IPS-20b (cell line): ENCODE results near the gene BMPR1A.

Experiments used
- H3K27ac ChIP-seq: one replicate; pipeline ENCODE4 v1.5.1; 2013; ENCODE audit warnings: low read length
- H3K27me3 ChIP-seq: 2 replicates; pipeline ENCODE4 v1.6.1; 2013; ENCODE audit warnings: mild to moderate bottlenecking, low read length, inconsistent platforms; ENCODE audit not compliant: insufficient read depth
- H3K36me3 ChIP-seq: 2 replicates; pipeline ENCODE4 v1.6.1; 2013; ENCODE audit warnings: low read depth, mild to moderate bottlenecking, inconsistent platforms, low read length, moderate library complexity; ENCODE audit not compliant: insufficient read depth
- H3K4me1 ChIP-seq: 2 replicates; pipeline ENCODE4 v1.6.1; 2013; ENCODE audit warnings: mild to moderate bottlenecking, control low read depth, inconsistent platforms, low read length, moderate library complexity; ENCODE audit not compliant: insufficient read depth
- H3K4me3 ChIP-seq: 2 replicates; pipeline ENCODE4 v1.5.1; 2013; ENCODE audit warnings: mild to moderate bottlenecking, low read length, inconsistent platforms
- H3K9ac ChIP-seq: 2 replicates; pipeline ENCODE4 v1.6.1; 2013; ENCODE audit warnings: low read depth, mild to moderate bottlenecking, inconsistent platforms, low read length, moderate library complexity
- H3K9me3 ChIP-seq: 2 replicates; pipeline ENCODE4 v1.6.1; 2013; ENCODE audit warnings: mild to moderate bottlenecking, low read depth, low read length, inconsistent platforms; ENCODE audit not compliant: insufficient read depth

Gene BMPR1A

GRCh38 chr10:86829472-86829871 is 73.1 kb downstream of the BMPR1A start:
- Histone ChIP-seq H3K27ac (no peak overlapping the region), H3K9me3 (no peaks in the 10 kb centered on the region), H3K36me3 (no peaks in the 10 kb centered on the region), H3K4me1 (peaks cover 34% of the 10 kb centered on the region), H3K27me3 (no peaks in the 10 kb centered on the region), H3K4me3 (no peak overlapping the region), H3K9ac (no peak overlapping the region)

DNA sequence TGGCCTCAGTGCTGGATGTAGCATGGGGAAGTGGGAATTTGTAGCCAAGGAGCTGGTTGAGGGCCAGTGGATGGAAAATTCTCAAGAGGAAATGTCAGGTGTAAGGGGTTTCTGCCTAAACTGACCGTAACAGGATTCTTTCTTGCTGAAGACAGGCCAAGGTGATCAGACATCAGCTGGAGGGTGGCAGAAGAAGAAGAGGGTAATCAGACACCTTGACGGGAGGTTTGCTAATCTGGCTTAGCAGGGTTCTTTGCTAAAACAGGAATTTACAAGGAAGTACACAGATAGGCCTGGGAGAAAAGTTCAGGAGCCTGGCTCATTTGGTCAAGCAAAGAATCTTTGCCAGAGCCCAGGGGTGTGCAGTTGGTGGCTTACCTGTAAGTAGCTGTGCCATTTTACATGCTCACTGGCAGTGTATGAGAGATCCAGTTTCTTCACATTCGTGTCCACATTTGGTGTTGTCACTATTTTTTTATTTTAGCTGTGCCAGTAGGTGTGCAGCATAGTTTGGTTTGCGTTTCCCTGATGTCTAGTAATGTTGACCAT is 73.7 kb downstream of the BMPR1A start:
- Histone ChIP-seq H3K27ac (no peak overlapping the region), H3K9ac (no peak overlapping the region), H3K4me3 (0 out of 2 replicates have a peak overlapping the region, but pooled peaks have one; percentile 10), H3K9me3 (no peaks in the 10 kb centered on the region), H3K4me1 (peaks cover 32% of the 10 kb centered on the region), H3K36me3 (no peaks in the 10 kb centered on the region), H3K27me3 (no peaks in the 10 kb centered on the region)

DNA sequence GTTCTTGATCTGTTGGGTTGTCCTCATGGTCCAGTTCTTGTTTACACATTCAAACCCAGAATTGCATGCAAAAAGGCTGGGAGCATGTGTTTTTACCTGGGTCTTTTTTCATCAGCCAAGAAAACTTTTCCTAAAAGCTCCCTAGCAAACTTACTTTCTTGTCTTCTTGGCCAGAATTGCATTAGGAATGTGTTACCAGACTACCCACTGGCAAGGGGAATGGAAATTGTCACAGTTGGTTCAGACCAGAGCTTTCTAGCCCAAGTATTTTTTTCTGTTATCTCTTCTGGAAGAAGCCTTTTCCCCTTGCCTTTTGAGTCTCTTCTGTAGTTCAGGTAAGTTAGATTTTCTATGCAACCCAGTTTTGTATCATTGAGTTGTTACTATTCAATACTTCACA is 77.5 kb downstream of the BMPR1A start:
- no peak overlapping the region for H3K9ac ChIP-seq
- no peaks in the 10 kb centered on the region for H3K9me3 ChIP-seq
- H3K27ac ChIP-seq = no peak overlapping the region
- peaks cover under 1% of the 10 kb centered on the region; the same call in 1 of the 2 replicates for H3K36me3 ChIP-seq
- H3K27me3 ChIP-seq = no peaks in the 10 kb centered on the region
- peaks cover 24% of the 10 kb centered on the region; the same call in 1 of the 2 replicates for H3K4me1 ChIP-seq
- no peak overlapping the region for H3K4me3 ChIP-seq

- H3K27ac ChIP-seq = no peak overlapping the region
- no peaks in the 10 kb centered on the region for H3K9me3 ChIP-seq
- H3K4me1 ChIP-seq = peaks cover 31% of the 10 kb centered on the region
- no peak overlapping the region for H3K4me3 ChIP-seq
- no peaks in the 10 kb centered on the region for H3K27me3 ChIP-seq
- H3K9ac ChIP-seq = no peak overlapping the region
- peaks cover 19% of the 10 kb centered on the region for H3K36me3 ChIP-seq
These were observed 79.6 kb downstream of the BMPR1A start for GRCh38 chr10:86836044-86836443.

DNA sequence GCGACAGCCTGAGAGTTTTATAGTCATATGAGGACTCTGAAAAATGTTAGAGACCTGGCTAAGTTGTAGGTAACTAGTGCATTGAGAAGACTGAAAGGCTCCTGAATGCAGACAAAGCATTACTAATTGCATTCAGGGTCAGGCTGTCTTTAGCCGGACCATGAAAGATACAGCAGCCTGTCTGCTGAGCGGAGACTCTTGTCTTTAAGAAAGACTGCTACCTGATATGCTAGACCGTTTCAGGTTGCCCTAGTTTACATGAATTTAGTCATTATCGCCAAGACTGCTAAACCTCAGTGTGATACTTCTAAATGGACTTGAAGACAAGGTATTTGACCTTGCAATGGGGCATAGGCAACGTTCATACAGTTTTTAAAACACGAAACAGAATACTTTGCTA is 81.2 kb downstream of the BMPR1A start:
- no peaks in the 10 kb centered on the region for H3K27me3 ChIP-seq
- H3K36me3 ChIP-seq = peaks cover 33% of the 10 kb centered on the region
- H3K4me1 ChIP-seq = peaks cover 43% of the 10 kb centered on the region
- no peaks in the 10 kb centered on the region for H3K9me3 ChIP-seq
- H3K27ac ChIP-seq = no peak overlapping the region
- no peak overlapping the region for H3K9ac ChIP-seq
- no peak overlapping the region for H3K4me3 ChIP-seq

DNA sequence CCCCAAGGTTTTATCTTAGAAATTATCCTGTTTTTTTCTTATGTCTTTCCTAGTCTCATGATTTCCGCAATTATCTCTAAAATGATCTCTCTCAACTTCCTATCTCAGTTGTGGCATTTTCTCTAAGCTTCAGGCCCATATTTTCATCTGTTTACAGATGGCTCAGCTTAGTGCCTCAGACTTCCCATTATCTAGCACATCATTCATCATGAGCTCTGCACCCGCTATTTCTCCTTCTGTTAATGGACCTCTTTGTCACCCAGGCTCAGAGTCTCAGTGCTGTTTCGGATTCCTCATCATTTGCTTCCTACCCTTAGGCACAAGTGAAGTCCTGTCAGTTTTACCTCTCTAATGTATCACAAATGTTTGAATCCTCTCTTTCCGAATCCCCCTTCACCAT is 84.1 kb downstream of the BMPR1A start:
- Histone ChIP-seq H3K9ac (no peak overlapping the region), H3K4me1 (peaks cover 31% of the 10 kb centered on the region), H3K36me3 (peaks cover 59% of the 10 kb centered on the region), H3K27me3 (no peaks in the 10 kb centered on the region), H3K9me3 (no peaks in the 10 kb centered on the region), H3K4me3 (no peak overlapping the region), H3K27ac (no peak overlapping the region)

- peaks cover 11% of the 10 kb centered on the region; the same call in 1 of the 2 replicates for H3K4me1 ChIP-seq
- H3K36me3 ChIP-seq = peaks cover 46% of the 10 kb centered on the region
- H3K9me3 ChIP-seq = no peaks in the 10 kb centered on the region
- H3K27ac ChIP-seq = no peak overlapping the region
- H3K27me3 ChIP-seq = no peaks in the 10 kb centered on the region
- no peak overlapping the region for H3K4me3 ChIP-seq
- no peak overlapping the region for H3K9ac ChIP-seq
These were observed 89.7 kb downstream of the BMPR1A start for GRCh38 chr10:86846088-86846487.

- H3K4me1 ChIP-seq = peaks cover 12% of the 10 kb centered on the region; the same call in 1 of the 2 replicates
- no peak overlapping the region for H3K4me3 ChIP-seq
- H3K27me3 ChIP-seq = no peaks in the 10 kb centered on the region
- no peak overlapping the region for H3K27ac ChIP-seq
- peaks cover 29% of the 10 kb centered on the region for H3K36me3 ChIP-seq
- no peaks in the 10 kb centered on the region for H3K9me3 ChIP-seq
- H3K9ac ChIP-seq = no peak overlapping the region
These were observed 92.3 kb downstream of the BMPR1A start for GRCh38 chr10:86848747-86849146.

DNA sequence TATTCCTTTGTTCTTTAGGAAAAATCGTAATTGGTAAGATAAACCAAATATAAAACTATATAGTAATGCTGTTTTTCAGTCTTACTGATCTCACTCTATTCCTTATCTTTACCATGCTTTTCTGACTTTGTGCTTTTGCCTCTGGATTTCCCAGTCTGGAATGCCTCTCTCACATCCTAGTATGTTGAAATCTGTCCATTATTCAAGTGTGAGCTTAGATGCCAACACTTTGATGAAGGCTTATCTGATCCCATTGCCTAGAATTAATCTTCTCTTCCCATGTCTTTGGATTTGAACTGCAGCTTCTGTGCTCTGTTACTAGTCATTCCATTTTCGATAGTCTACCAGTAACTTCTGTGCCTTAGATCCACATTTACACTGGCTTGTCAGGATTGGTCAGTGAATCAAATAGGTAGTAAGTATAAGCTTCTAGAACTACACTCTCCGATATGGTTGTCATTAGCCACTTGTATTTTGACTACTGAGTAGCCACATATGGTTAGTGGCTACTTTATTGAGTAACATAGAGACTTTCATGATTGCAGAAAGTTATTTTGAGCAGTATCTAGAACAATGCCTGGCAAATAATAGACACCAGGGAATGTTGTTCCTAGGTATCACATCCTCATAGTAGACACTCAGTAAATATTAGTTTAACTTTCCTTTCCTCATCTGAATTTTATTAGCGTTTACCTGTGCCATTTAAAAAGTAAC is 92.9 kb downstream of the BMPR1A start:
- no peaks in the 10 kb centered on the region for H3K27me3 ChIP-seq
- no peak overlapping the region for H3K9ac ChIP-seq
- H3K36me3 ChIP-seq = peaks cover 23% of the 10 kb centered on the region
- no peaks in the 10 kb centered on the region for H3K9me3 ChIP-seq
- H3K4me3 ChIP-seq = no peak overlapping the region
- peaks cover 14% of the 10 kb centered on the region; the same call in 1 of the 2 replicates for H3K4me1 ChIP-seq
- H3K27ac ChIP-seq = no peak overlapping the region

- peaks cover 23% of the 10 kb centered on the region; the same call in 1 of the 2 replicates for H3K4me1 ChIP-seq
- no peak overlapping the region for H3K27ac ChIP-seq
- no peak overlapping the region for H3K4me3 ChIP-seq
- no peaks in the 10 kb centered on the region for H3K27me3 ChIP-seq
- H3K9me3 ChIP-seq = no peaks in the 10 kb centered on the region
- peaks cover 14% of the 10 kb centered on the region; the same call in 1 of the 2 replicates for H3K36me3 ChIP-seq
- H3K9ac ChIP-seq = no peak overlapping the region
These were observed 94.1 kb downstream of the BMPR1A start for GRCh38 chr10:86850481-86850880.

DNA sequence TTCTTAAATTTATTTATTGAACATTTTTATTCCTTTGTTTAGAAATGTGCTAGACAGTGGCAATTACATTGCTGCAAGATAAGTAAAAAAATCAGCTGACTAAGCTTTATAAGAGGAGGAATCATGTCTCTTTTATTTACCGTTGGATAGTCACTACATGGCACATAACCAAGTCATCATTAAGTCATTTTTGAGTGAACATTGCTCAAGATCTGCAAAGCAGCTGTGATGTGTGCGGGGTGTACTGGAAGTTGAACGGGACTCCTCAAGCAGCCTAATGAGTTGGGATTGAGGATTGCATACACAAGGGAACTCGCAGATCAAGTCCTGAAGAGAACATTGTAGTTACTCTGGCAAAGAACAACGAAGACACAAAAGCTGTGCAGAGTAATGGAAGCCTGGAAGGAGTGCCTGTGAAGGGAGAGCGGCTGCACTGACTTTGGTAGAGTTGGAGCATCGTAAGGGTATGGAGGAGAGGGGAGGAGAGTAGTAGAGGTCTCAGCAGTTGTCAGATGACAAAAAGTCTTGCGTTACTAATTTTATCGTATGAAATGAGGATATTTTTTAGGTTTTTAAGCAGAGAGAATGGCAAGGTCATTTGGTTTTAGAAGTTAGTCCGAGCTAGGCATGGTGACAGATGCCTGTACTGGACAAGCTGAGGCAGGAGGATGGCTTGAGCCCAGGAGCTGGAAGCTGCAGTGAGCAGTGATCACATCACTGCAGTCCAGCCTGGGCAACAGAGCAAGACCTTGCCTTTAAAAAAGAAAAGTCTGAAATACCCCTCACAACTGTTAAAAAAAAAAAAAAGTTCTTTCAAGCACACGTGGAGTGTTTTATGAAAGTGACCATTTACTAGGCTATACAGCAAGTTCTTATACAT is 95.1 kb downstream of the BMPR1A start:
- H3K4me1 ChIP-seq = peaks cover 33% of the 10 kb centered on the region; the same call in 1 of the 2 replicates
- peaks cover 23% of the 10 kb centered on the region; the same call in 1 of the 2 replicates for H3K36me3 ChIP-seq
- no peaks in the 10 kb centered on the region for H3K9me3 ChIP-seq
- no peaks in the 10 kb centered on the region for H3K27me3 ChIP-seq
- no peak overlapping the region for H3K4me3 ChIP-seq
- no peak overlapping the region for H3K27ac ChIP-seq
- no peak overlapping the region; the same call in 1 of the 2 replicates for H3K9ac ChIP-seq
